Activated CD4-positive, alpha-beta T cell treated with anti-CD3 and anti-CD28 coated beads, Interleukin-2, Interleukin-4, amounts not matched to agents 100 ng/mL and 50 ng/mL, durations not matched to agents 16 hours and 8 hours (primary cell): ENCODE measurements around the gene OR52A5.

ENCODE experiments used
- DNase-seq: peaks from one replicate; pipeline ENCODE4 v3.0.0-alpha.2; 2020; ENCODE audit warnings: low spot score

Gene OR52A5

DNA sequence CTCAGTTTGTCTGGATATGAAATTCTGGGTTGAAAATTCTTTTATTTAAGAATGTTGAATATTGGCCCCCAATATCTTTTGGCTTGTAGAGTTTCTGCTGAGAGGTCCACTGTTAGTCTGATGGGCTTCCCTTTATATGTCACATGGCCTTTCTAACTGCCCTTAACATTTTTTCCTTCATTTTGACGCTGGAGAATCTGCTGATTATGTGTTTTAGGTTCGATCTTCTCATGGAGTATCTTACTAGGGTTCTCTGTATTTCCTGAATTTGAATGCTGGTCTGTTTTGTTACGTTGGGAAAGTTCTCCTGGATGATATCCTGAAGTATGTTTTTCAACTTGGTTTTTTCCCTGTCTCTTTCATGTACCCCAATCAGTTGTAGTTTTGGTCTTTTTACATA lies 22.8 kb downstream of the OR52A5 start:
- DNase-seq = no peak

DNA sequence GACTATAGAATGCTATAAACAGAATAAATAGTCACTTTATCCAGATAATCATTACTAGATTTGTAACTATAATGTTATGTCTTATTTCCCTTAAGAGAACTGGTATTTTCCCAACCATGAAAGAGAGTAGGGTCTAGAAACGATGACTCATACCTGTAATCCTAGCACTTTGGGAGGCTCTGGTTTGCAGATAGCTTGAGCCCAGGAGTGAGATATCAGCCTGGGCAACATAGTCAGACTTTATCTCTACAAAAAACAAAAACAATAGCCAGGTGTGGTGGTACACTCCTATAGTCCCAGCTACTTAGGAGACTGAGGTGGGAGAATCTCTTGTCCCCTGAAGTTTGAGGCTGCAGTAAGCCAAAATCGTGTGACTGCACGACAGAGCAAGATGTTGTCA lies 30.9 kb downstream of the OR52A5 start:
- no peak for DNase-seq

DNA sequence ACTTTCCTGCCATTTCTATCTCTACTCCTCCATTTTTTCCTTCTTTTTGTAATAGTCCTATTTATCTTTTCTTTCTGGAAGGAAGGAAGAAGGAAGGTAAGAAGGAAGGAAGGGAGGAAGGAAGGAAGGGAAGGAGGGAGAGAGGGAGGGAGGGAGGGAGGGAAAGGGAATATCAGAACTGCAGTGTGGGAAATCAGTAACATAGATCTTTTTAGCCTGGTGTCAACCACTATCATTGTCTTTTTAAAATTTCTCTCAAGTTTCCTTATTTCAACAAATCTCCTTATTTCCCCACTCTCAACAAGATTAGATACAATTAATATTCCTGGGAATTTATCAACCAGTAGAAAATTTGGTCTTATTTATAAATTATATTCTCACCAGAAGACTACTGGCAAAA lies 35.1 kb downstream of the OR52A5 start:
- no peak for DNase-seq

DNA sequence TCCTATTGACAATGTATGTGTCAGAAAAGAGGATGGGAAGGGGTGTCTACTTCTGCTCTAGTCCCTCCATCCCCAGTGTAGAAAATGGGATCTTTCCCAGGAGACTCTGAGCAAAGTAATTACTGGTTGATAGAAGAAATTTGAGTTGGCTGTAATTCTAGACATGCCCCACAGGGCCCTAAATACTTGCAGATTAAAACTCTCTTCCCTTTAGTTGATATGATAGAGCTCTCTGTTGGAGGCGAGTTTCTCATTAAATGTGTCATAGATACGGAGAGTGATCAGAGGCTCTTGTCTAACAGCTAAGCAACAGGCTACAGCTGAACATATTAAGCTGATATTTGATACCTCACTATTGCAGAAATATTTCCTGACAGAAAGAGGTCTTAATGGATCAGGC lies 35.9 kb downstream of the OR52A5 start:
- DNase-seq = no peak

- no peak for DNase-seq
Observed at GRCh38 chr11:5096011-5096410, 42.1 kb downstream of the OR52A5 start.

GRCh38 chr11:5092821-5093585 lies 45.2 kb downstream of the OR52A5 start:
- DNase-seq = no peak

GRCh38 chr11:5090668-5091067 lies 47.5 kb downstream of the OR52A5 start:
- no peak for DNase-seq

DNA sequence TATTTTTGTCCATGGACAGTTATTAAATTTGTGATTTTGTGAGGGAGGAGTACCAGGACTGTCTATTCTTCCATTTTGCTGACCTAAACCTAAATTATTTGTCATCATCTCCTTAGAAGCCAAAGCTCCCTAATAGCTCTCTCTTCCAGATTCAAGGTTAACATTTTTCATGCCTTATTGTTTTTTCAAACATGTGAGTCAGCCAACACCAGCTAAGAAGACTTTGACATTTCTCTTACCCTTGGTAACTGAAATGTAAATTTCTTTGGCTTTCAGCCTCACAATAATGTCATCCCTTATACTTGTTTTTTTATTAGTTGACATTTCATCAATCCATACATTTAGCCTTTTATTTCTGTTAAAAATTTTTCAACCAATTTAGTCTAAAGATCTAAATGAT lies 49.6 kb downstream of the OR52A5 start:
- DNase-seq = no peak

GRCh38 chr11:5083602-5084001 lies 54.6 kb downstream of the OR52A5 start:
- DNase-seq = no peak

- DNase-seq = no peak
Observed at GRCh38 chr11:5081405-5081804, 56.8 kb downstream of the OR52A5 start.
